K562 (cell line): ENCODE measurements around the gene PRDX1. TPM values are rescaled to one million over a fixed set of nuclear protein-coding genes. Genes with fewer than 3 reads are reported as not detected.

ENCODE experiments used
- ATF6 ChIP-seq: sonication (generic); formaldehyde crosslinking; IDR thresholded peaks from 2 replicates; pipeline ENCODE4 v1.4.0; 2020; ENCODE audit warnings: mild to moderate bottlenecking, missing genetic modification reagents
- CEBPG ChIP-seq, 3 experiments: fragments of 200-800 bp in 1 of 3; sonication (Bioruptor generic) in 1 of 3; sonication (generic) in 1 of 3; formaldehyde crosslinking in 1 of 3; IDR thresholded peaks in 2 of 3; conservative IDR thresholded peaks in 1 of 3; 2 replicates each; pipeline versions ENCODE4 v1.6.1 to v1.8.0; 2016 to 2022; ENCODE audit warnings: missing compliant biosample characterization in 2 of 3, missing genetic modification characterization in 2 of 3, mild to moderate bottlenecking in 1 of 3, missing genetic modification reagents in 1 of 3
- ETV1 ChIP-seq: fragments of 450-650 bp; conservative IDR thresholded peaks from 2 replicates; pipeline ENCODE4 v1.6.1; 2016; ENCODE audit warnings: missing genetic modification characterization, control low read depth, low read depth, missing compliant biosample characterization
- HEY1 ChIP-seq: fragments of 250-450 bp; sonication (Bioruptor Pico); IDR thresholded peaks from 2 replicates; pipeline ENCODE4 v1.5.0; 2020; ENCODE audit warnings: mild to moderate bottlenecking, moderate library complexity, borderline replicate concordance
- MLLT1 ChIP-seq, 2 experiments: fragments of 450-650 bp; IDR thresholded peaks; 2 replicates each; pipeline ENCODE4 v1.6.1; 2016
- NCOA1 ChIP-seq: fragments of 450-650 bp; IDR thresholded peaks from 2 replicates; pipeline ENCODE4 v1.6.1; 2016; ENCODE audit warnings: low read depth
- NELFE ChIP-seq: IDR thresholded peaks from 2 replicates; pipeline ENCODE4 v1.6.1; 2011; ENCODE audit warnings: mild to moderate bottlenecking; ENCODE audit not compliant: insufficient read depth, insufficient read length
- NFE2 ChIP-seq: IDR thresholded peaks from 2 replicates; pipeline ENCODE4 v1.6.1; 2014; ENCODE audit warnings: antibody characterized with exemption, low read depth
- RAD21 ChIP-seq, 2 experiments: fragments of 250-450 bp in 1 of 2; fragments of 450-650 bp in 1 of 2; sonication (Bioruptor Pico) in 1 of 2; formaldehyde crosslinking in 1 of 2; IDR thresholded peaks in 1 of 2; conservative IDR thresholded peaks in 1 of 2; 2 replicates each; pipeline versions ENCODE4 v1.4.0 to v1.8.0; 2020 to 2022; ENCODE audit warnings: mild to moderate bottlenecking in 2 of 2, moderate library complexity in 1 of 2
- SPI1 ChIP-seq: IDR thresholded peaks from 2 replicates; pipeline ENCODE4 v1.6.1; 2011; ENCODE audit warnings: low read depth, low read length, control low read depth, borderline replicate concordance
- TRIM24 ChIP-seq, 2 experiments: fragments of 450-650 bp; IDR thresholded peaks; 2 replicates each; pipeline ENCODE4 v1.6.1; 2016
- YBX1 ChIP-seq: fragments of 450-650 bp; IDR thresholded peaks from 2 replicates; pipeline ENCODE4 v1.7.1; 2016; ENCODE audit warnings: mild to moderate bottlenecking
- ZC3H11A ChIP-seq: IDR thresholded peaks from 2 replicates; pipeline ENCODE4 v1.6.1; 2012; ENCODE audit warnings: low read depth, low read length, improper control_type of control experiment
- ZFPM2 ChIP-seq: fragments of 250-450 bp; sonication (Bioruptor Pico); IDR thresholded peaks from 2 replicates; pipeline ENCODE4 v1.5.1; 2022; ENCODE audit warnings: mild to moderate bottlenecking
- ZNF143 ChIP-seq: sonication (generic); formaldehyde crosslinking; IDR thresholded peaks from 2 replicates; pipeline ENCODE4 v1.9.0; 2022; ENCODE audit warnings: mild to moderate bottlenecking, missing genetic modification reagents
- ZNF253 ChIP-seq: fragments of 250-450 bp; sonication (Bioruptor Pico); conservative IDR thresholded peaks from 2 replicates; pipeline ENCODE4 v1.6.1; 2021; ENCODE audit warnings: mild to moderate bottlenecking
- ZNF449 ChIP-seq: fragments of 250-450 bp; sonication (Bioruptor Pico); IDR thresholded peaks from 2 replicates; pipeline ENCODE4 v1.8.0; 2022; ENCODE audit warnings: moderate library complexity, mild to moderate bottlenecking, inconsistent platforms
- ZNF644 ChIP-seq: fragments of 200-800 bp; sonication (Bioruptor generic); IDR thresholded peaks from 2 replicates; pipeline ENCODE4 v1.6.1; 2016; ENCODE audit warnings: low read depth, missing genetic modification characterization, missing compliant biosample characterization
- ZNF77 ChIP-seq: fragments of 250-450 bp; sonication (Bioruptor Pico); IDR thresholded peaks from 2 replicates; pipeline ENCODE4 v1.5.0; 2020
- ZSCAN29 ChIP-seq: fragments of 450-650 bp; IDR thresholded peaks from 2 replicates; pipeline ENCODE4 v1.6.1; 2017
- polyA plus RNA-seq, 8 experiments: library from polyadenylated mRNA; depleted of rRNA in 4 of 8; stranded (reverse) in 5 of 8; unstranded in 3 of 8; fragments of >200 nt; fragmentation: Nextera tagmentation in 2 of 8; fragmentation: Illumina TruSeq in 1 of 8; extraction: Ambion mirVana in 2 of 8; extraction: Trizol in 1 of 8; gene quantifications; 2 replicates each; pipeline versions ENCODE4 v1.2.1 to v1.2.3, GENCODE V29; 2011 to 2014; ENCODE audit warnings: inconsistent platforms in 1 of 8, missing spikeins in 1 of 8
- total RNA-seq, 7 experiments: library from RNA; depleted of rRNA in 6 of 7; stranded (reverse); fragments of >200 nt in 6 of 7; fragmentation: Illumina TruSeq in 2 of 7; extraction: Trizol in 2 of 7; gene quantifications; 2 replicates each; pipeline versions ENCODE4 v1.2.1 to v1.2.3, GENCODE V29; 2011 to 2021; ENCODE audit warnings: low replicate concordance in 1 of 7

PRDX1 gene
- total and polyA plus RNA-seq, 9 of the 15 experiments (the other 6 are each of a cell fraction or from before 2014, with no cell fraction given): 748 to 2,388 (median 1,045) TPM

- no peak for TF ChIP-seq NELFE
- TF ChIP-seq ZNF77 (CRISPR knock-in tag): no peak
- no peak for TF ChIP-seq ATF6 (CRISPR knock-in tag)
- no peak for TF ChIP-seq ZNF644 (tag)
- TF ChIP-seq ZFPM2 (CRISPR knock-in tag): no peak
- peak; percentile 41; the same call in 1 of the 2 replicates for TF ChIP-seq ETV1
- TF ChIP-seq ZNF449: no peak
- TF ChIP-seq ZC3H11A: no peak
- TF ChIP-seq CEBPG (CRISPR knock-in tag; IDR thresholded peaks at IDR 0.05): no peak
- TF ChIP-seq CEBPG (tag; conservative IDR thresholded peaks at IDR 0.05 in 1 of 2, IDR thresholded peaks at IDR 0.05 in 1 of 2): no peak
- no peak for TF ChIP-seq ZNF143 (CRISPR knock-in tag)
- no peak for TF ChIP-seq YBX1
- TF ChIP-seq MLLT1 (IDR thresholded peaks at IDR 0.05): no peak
- TF ChIP-seq NCOA1: no peak
- no peak for TF ChIP-seq ZSCAN29
- no peak for TF ChIP-seq TRIM24 (IDR thresholded peaks at IDR 0.05)
- TF ChIP-seq HEY1 (CRISPR knock-in tag): no peak
- TF ChIP-seq SPI1: peak; percentile 64; the same call in 1 of the 2 replicates
- TF ChIP-seq RAD21 (CRISPR knock-in tag; conservative IDR thresholded peaks at IDR 0.05 in 1 of 2, IDR thresholded peaks at IDR 0.05 in 1 of 2): no peak
- no peak for TF ChIP-seq ZNF253
- TF ChIP-seq NFE2: no peak
- TF ChIP-seq, all 486 proteins: peak for 23
These were observed 22.1 kb upstream of the PRDX1 start (continued) for GRCh38 chr1:45543581-45544417.
